HUES64 (cell line): Measurements from ENCODE around the gene DDX3X.

ENCODE experiments used
- H3K27ac ChIP-seq: 2 replicates; pipeline ENCODE4 v1.7.0; 2013; ENCODE audit warnings: low read depth, low read length, inconsistent platforms
- H3K27me3 ChIP-seq: 2 replicates; pipeline ENCODE4 v1.6.1; 2013; ENCODE audit warnings: mild to moderate bottlenecking, low read length; ENCODE audit not compliant: insufficient read depth
- H3K36me3 ChIP-seq: 2 replicates; pipeline ENCODE4 v1.6.1; 2013; ENCODE audit warnings: mild to moderate bottlenecking, low read length; ENCODE audit not compliant: insufficient read depth
- H3K4me1 ChIP-seq: 2 replicates; pipeline ENCODE4 v1.6.1; 2013; ENCODE audit warnings: mild to moderate bottlenecking, low read length, moderate library complexity; ENCODE audit not compliant: insufficient read depth
- H3K4me3 ChIP-seq: 2 replicates; pipeline ENCODE4 v1.5.1; 2013; ENCODE audit warnings: mild to moderate bottlenecking, low read length, moderate library complexity
- H3K9ac ChIP-seq: 2 replicates; pipeline ENCODE4 v1.6.1; 2013; ENCODE audit warnings: mild to moderate bottlenecking, low read depth, low read length
- H3K9me3 ChIP-seq: 2 replicates; pipeline ENCODE4 v1.6.1; 2013; ENCODE audit warnings: low read depth, low read length; ENCODE audit not compliant: insufficient read depth
- WGBS: fragments of 150-250, 120-280 bp; methylation state at CpG from one replicate; pipeline ENCODE4 v1.1.7; 2013; ENCODE audit warnings: missing lambda C conversion rate; 5-methylcytosine and 5-hydroxymethylcytosine counted together

The DDX3X gene

DNA sequence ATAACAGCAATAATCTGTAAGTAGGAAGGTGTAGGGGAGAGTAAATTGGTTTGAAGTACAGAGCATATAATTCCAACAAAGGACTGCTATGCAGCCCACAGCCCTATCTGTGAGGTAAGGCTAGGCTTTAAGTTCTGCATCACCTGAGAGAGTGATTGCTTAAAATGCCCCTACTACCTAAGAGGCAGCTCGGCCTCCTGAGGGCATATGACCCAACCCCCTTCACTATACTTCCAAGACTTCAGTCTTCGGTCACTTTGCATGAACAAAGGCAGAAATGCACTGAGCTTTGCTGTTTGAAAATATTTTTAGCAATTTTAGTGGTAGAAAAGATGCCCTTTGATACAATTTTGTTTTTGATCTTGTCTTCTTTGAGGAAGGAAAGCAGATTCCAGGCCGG is 4.9 kb upstream of the DDX3X start:
- Histone ChIP-seq H3K27ac (no peak overlapping the region), H3K9ac (no peak overlapping the region), H3K36me3 (no peaks in the 10 kb centered on the region), H3K27me3 (no peaks in the 10 kb centered on the region), H3K4me3 (no peak overlapping the region), H3K9me3 (no peaks in the 10 kb centered on the region), H3K4me1 (peaks cover 14% of the 10 kb centered on the region)
- 75% methylated on average over 3 of the region's 3 CpGs for WGBS

DNA sequence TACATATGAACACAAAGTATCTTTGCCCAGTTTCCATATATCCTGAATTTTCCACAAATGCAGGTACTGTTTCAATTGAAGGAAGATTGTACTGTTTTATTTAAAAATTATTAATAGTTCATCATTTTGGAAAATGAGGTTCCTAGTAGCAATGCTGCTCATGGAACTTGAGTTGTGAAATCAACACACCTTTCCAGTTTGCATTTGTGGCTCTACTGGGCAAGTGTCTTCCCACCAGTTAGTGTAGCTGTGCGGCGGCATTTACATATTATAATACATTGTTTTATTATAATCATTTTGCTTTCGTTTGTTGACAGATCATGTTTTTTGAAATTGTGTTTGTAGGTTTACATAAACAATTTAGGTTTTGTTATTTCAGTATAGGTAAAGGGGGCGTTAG is 2.0 kb upstream of the DDX3X start:
- Histone ChIP-seq H3K4me3 (peak overlapping the region; percentile 99), H3K36me3 (peaks cover 5% of the 10 kb centered on the region), H3K9me3 (no peaks in the 10 kb centered on the region), H3K27me3 (no peaks in the 10 kb centered on the region), H3K9ac (peak overlapping the region; percentile 100; the same call in 1 of the 2 replicates), H3K27ac (no peak overlapping the region; the same call in 1 of the 2 replicates), H3K4me1 (peaks cover 21% of the 10 kb centered on the region)
- WGBS = 50% methylated on average over 2 of the region's 4 CpGs

DNA sequence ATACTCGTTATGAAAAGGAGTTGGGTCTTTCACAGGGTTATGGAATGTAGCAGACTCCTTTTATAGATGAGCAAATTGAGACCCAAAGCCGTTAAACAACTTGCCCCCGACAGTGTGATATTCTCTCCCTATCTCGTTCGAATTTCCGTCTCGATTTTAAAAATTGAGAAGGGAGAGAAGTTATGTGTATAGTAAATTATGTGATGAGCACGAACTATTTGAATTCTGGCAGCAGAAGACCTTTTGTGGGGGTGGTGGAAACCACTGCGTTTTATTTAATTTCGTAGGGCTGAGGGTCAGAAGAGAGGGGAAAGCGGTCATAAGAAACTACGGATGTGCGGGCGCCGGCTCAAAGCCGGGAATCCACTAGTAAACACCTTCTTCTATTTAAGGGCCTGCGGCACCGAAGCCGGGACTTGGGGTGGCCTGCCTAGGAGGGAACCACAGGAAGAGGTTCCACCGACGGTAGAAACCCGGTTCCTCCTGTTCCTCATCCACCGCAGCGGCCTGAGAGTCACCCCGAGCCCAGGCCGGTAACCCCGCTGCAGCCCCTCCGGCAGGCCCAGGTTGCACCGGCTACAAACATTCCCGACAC is 1.5 kb upstream of the DDX3X start:
- Histone ChIP-seq H3K27me3 (no peaks in the 10 kb centered on the region), H3K9me3 (no peaks in the 10 kb centered on the region), H3K27ac (peak overlapping the region; percentile 99), H3K4me1 (peaks cover 21% of the 10 kb centered on the region), H3K4me3 (peak overlapping the region; percentile 99), H3K36me3 (peaks cover 10% of the 10 kb centered on the region), H3K9ac (peak overlapping the region; percentile 100)
- 3% methylated on average over 29 of the region's 30 CpGs for WGBS

DNA sequence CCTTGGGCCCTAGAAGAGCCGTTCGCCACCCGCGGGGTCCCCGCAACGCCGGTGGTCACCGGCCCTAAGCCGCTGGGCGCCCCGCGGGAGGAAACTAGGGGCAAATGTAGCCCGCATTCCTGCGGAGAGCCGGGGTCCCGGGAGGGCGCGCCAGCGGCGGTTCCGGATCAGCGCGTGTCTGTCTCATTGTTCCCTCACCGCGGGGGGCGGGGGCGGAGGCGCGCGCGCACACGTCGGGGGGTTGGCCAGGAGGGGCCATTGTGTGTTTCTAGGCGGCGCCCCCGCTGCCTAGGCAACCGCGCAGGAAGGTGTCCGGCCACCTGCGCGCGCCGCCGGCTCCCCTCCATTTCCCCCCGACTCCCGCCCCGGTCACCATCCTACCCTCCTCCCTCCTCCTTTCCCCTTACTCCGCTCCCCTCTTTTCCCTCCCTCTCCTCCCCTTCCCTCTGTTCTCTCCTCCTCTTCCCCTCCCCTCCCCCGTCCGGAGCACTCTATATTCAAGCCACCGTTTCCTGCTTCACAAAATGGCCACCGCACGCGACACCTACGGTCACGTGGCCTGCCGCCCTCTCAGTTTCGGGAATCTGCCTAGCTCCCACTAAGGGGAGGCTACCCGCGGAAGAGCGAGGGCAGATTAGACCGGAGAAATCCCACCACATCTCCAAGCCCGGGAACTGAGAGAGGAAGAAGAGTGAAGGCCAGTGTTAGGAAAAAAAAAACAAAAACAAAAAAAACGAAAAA is 789 bp upstream of the DDX3X start:
- WGBS = under 1% methylated on average over 59 of the region's 64 CpGs
- Histone ChIP-seq H3K9ac (peak overlapping the region; percentile 100), H3K4me1 (peaks cover 21% of the 10 kb centered on the region), H3K4me3 (peak overlapping the region; percentile 99), H3K36me3 (peaks cover 16% of the 10 kb centered on the region), H3K9me3 (no peaks in the 10 kb centered on the region), H3K27me3 (no peaks in the 10 kb centered on the region), H3K27ac (peak overlapping the region; percentile 99)

DNA sequence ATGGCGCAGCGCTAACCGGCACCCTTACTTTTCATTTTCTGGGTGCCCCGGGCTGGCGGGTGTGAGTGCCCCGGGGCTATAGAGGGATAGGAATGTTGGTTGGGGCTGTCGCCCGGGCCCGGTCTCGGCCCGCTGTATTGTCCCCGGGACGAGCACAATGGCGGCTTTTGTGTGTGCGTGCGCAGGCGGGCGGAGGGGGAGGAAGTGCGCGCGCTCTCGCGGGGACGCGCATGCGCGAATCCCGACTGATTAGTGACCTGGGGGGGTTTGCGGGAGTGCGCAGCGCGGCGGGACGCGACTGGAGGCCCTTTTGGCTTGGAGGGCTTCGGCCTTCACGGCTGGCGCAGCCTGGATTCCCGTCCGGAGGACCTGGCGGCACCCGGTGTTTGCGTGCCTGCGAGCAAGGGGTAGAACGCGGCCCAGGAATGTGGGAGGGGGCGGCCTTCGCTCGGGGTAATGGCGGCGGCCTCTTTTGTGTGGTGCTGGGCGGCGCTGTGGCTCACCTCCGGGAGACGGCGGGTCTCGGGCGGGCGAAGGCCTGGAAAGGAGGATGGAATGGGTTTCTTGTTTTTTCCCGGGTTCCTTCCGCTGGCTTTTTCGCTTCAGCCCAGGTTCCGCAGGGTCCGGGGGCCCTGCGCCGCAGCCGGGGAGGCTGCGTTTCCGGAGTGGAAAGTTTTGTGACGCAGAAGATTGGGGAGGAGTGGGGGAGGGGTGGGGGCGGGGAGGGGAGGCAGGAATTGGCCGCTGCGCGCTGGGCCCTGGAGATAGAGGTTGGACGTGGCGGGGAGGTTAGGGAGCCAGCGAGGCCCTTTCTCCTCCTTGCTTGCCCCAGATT is 618 bp downstream of the DDX3X start:
- Histone ChIP-seq H3K4me1 (peaks cover 21% of the 10 kb centered on the region), H3K27ac (peak overlapping the region; percentile 99)

DNA sequence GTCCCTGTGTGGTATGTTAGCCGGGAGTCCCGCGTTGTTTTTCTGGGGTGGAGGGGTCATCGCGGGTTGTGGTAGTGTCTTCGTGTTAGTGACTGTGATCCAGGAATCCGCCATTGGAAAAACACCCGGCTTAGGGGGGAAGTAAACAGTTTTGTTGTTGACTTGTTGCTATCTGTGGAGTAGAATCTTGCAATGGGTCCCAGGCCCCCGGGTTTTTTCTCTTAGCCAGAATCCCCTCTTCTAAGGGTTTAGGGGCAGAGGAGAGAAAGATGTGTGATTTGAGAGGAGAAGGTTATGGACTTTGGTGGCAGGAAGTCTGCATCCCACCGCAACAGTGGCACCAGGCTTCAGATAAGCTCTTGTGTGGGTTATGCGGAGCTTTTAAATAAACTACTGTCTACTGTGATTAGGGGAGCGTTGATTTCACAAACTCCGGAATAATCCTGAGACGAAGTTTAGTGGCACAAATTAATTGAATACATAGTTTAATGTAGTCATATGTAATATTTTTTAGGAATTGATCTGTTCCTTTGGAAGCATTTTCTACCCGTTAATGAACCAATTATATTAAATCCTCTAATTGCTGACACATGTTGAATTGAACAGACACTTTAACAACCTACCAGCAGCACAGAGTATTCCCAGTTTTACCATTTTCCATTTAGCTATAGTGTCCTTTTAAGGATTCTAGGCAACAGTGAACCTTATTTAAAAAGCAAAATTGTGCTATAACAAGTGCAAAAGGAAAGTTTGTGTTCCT is 1.4 kb downstream of the DDX3X start:
- Histone ChIP-seq H3K27ac (peak overlapping the region; percentile 41; the same call in 1 of the 2 replicates), H3K9me3 (no peaks in the 10 kb centered on the region), H3K36me3 (peaks cover 35% of the 10 kb centered on the region)

More for the DNA sequence above, 618 bp downstream of the DDX3X start:
- H3K9me3 ChIP-seq = no peaks in the 10 kb centered on the region
- WGBS = under 1% methylated on average over 69 of the region's 77 CpGs
- H3K27me3 ChIP-seq = no peaks in the 10 kb centered on the region
- H3K9ac ChIP-seq = peak overlapping the region; percentile 100
- H3K36me3 ChIP-seq = peaks cover 29% of the 10 kb centered on the region
- peak overlapping the region; percentile 99 for H3K4me3 ChIP-seq

DNA sequence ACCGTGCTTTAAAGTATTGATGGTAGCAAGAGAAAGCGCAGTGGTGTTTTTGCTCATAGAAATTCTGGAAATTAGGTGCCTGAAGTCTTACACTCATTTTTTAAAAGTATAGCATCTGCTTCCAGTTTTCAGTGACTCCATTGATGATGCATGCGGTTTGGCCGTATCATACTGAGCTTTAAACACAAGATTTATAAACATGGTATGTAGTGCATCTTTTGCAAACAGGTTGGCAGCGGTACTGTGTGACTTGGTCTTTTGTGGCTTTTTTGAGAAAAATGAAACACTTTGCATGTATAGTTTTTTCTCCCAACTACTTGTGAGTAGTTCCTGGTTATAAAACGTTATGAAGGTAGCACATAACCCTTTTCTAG is 2.0 kb downstream of the DDX3X start:
- 5% methylated on average over 6 of the region's 6 CpGs for WGBS
- Histone ChIP-seq H3K9ac (peak overlapping the region; percentile 100), H3K4me1 (peaks cover 21% of the 10 kb centered on the region), H3K36me3 (peaks cover 41% of the 10 kb centered on the region), H3K27me3 (no peaks in the 10 kb centered on the region), H3K4me3 (peak overlapping the region; percentile 99), H3K27ac (no peak overlapping the region), H3K9me3 (no peaks in the 10 kb centered on the region)

More for the DNA sequence above, 1.4 kb downstream of the DDX3X start:
- peak overlapping the region; percentile 100 for H3K9ac ChIP-seq
- under 1% methylated on average over 13 of the region's 15 CpGs for WGBS
- no peaks in the 10 kb centered on the region for H3K27me3 ChIP-seq
- peak overlapping the region; percentile 99 for H3K4me3 ChIP-seq
- H3K4me1 ChIP-seq = peaks cover 21% of the 10 kb centered on the region

DNA sequence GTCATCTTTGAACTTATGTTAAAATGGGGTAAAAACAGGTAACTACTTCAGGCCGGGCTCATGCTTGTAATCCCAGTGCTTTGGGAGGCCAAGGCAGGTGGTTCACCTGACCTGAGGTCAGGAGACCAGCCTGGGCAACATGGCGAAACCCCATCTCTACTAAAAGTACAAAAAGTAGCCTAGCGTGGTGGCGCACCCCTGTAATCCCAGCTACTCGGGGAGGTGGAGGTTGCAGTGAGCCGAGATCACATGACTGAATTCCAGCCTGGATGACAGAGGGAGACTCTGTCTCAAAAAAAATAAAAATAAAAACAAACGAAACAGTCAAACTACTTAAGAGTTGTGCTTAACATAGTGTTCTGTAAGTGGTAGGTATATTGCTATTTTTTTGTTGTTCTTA is 2.5 kb downstream of the DDX3X start:
- peaks cover 17% of the 10 kb centered on the region for H3K4me1 ChIP-seq
- WGBS = 32% methylated on average over 2 of the region's 7 CpGs
- H3K27me3 ChIP-seq = no peaks in the 10 kb centered on the region
- no peaks in the 10 kb centered on the region for H3K9me3 ChIP-seq
- peak overlapping the region; percentile 100; the same call in 1 of the 2 replicates for H3K9ac ChIP-seq
- no peak overlapping the region for H3K27ac ChIP-seq
- peaks cover 46% of the 10 kb centered on the region for H3K36me3 ChIP-seq
- H3K4me3 ChIP-seq = peak overlapping the region; percentile 99

DNA sequence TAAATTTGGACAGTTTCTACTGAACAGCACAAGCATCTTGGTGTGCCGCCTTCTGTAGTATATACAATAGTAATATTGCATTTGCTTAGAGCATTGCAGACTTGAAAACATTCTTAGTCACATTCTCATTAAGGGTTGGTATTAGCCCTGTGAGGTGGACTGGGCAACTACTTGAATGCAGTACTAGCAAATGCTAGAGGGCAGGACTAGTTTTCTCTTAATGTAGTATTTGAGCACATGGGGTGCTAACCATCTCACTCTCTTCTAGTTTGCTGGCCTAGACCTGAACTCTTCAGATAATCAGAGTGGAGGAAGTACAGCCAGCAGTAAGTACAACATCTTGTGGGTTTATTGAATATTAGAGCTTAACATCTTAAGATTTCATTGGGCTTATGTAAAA is 3.2 kb downstream of the DDX3X start:
- Histone ChIP-seq H3K4me1 (peaks cover 10% of the 10 kb centered on the region), H3K4me3 (peak overlapping the region; percentile 99), H3K27me3 (no peaks in the 10 kb centered on the region), H3K9ac (no peak overlapping the region), H3K27ac (no peak overlapping the region), H3K9me3 (no peaks in the 10 kb centered on the region), H3K36me3 (peaks cover 53% of the 10 kb centered on the region)
- no CpG with 5 or more reads among the region's 1 CpG for WGBS

DNA sequence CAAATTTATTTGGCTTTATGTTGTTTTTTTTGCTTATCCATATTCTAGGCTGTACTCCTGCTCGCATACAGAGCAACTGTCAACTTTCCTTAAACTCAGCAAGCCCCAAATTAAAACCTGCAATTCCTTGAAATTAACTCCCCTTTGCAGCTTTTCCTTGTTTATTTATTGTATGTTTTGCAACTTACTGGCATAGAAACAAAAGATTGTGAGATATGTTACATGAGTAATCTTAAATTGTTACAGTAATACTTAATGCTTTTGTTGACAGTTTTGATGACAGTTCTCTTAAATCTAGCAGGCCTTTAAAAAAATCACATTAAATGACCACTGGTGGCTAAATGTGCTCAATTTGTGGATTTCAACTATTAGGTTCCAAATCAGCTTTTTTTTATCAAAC is 4.5 kb downstream of the DDX3X start:
- no peak overlapping the region for H3K9ac ChIP-seq
- peaks cover 7% of the 10 kb centered on the region; the same call in 1 of the 2 replicates for H3K4me1 ChIP-seq
- H3K9me3 ChIP-seq = no peaks in the 10 kb centered on the region
- H3K36me3 ChIP-seq = peaks cover 66% of the 10 kb centered on the region
- H3K4me3 ChIP-seq = no peak overlapping the region
- H3K27ac ChIP-seq = no peak overlapping the region
- 100% methylated on average over 1 of the region's 1 CpG for WGBS
- no peaks in the 10 kb centered on the region for H3K27me3 ChIP-seq
